ENCODE measurements around the gene RPP40. TPM values are rescaled to one million over a fixed set of nuclear protein-coding genes. Genes with fewer than 3 reads are reported as not detected.

The RPP40 gene
- total and polyA plus RNA-seq, 12 donors = 2.1 to 12.0 (median 3.6) TPM

DNA sequence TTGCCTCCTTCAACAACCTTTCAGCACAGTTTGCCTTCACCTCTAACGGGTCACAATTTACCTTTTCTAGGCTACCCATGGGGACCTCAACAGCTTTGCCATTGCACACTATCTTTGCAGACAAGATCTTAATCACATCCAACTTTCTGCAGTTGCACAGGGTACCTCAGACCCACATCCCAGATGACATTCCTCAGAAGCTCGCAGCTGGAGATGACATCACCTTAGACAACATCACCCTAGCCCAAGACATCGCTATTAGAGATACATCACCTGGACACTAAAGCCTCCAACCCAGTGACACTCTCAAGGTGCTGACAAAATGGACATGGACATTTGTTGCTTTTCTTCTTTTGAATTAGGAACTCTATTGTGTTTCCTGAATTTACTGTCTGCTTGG is 38.6 kb upstream of the RPP40 start:
- ATAC-seq = no peak
- no peak overlapping the region for H3K4me3 ChIP-seq
- TF ChIP-seq, protein P1, sequence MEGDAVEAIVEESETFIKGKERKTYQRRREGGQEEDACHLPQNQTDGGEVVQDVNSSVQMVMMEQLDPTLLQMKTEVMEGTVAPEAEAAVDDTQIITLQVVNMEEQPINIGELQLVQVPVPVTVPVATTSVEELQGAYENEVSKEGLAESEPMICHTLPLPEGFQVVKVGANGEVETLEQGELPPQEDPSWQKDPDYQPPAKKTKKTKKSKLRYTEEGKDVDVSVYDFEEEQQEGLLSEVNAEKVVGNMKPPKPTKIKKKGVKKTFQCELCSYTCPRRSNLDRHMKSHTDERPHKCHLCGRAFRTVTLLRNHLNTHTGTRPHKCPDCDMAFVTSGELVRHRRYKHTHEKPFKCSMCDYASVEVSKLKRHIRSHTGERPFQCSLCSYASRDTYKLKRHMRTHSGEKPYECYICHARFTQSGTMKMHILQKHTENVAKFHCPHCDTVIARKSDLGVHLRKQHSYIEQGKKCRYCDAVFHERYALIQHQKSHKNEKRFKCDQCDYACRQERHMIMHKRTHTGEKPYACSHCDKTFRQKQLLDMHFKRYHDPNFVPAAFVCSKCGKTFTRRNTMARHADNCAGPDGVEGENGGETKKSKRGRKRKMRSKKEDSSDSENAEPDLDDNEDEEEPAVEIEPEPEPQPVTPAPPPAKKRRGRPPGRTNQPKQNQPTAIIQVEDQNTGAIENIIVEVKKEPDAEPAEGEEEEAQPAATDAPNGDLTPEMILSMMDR (IDR thresholded peaks at IDR 0.05) = no peak
- H3K36me3 ChIP-seq = no peaks in the 10 kb centered on the region
- no peak for DNase-seq
- WGBS, 2 donors = 82 to 89% methylated on average over 3 of the region's 3 CpGs
- no peaks in the 10 kb centered on the region for H3K4me1 ChIP-seq
- no peaks in the 10 kb centered on the region for H3K27me3 ChIP-seq
- H3K9me3 ChIP-seq = no peaks in the 10 kb centered on the region
- intact Hi-C loops (cut with DNase I) = no loop called here
- no peak overlapping the region for H3K27ac ChIP-seq

DNA sequence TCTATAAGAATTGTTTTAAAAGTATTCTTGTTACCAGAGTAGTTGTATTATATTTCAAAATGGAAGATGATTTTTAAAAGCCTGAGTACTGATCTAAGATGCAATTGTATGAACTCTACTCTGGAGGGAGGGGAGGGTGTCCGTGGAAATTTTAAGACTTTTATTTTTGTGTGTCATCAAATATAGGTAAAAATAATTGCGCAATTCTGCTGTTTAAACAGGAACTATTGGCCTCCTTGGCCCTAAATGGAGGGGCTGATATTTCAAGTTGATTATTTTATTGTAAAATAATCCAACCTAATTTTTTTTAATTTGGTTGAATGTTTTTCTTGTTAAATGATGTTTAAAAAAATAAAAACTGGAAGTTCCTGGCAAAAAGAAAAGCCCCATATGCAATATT is 38.1 kb upstream of the RPP40 start:
- WGBS, 2 donors = 43% methylated on average over 2 of the region's 2 CpGs
- ATAC-seq (no peak), DNase-seq (no peak)

GRCh38 chr6:5036269-5036668 is 32.4 kb upstream of the RPP40 start:
- H3K9me3 ChIP-seq = no peaks in the 10 kb centered on the region
- H3K4me1 ChIP-seq = peaks cover 0 to 10% (median 0%) of the 10 kb centered on the region in 9 donors
- H3K36me3 ChIP-seq = no peaks in the 10 kb centered on the region
- ATAC-seq (no peak), DNase-seq (no peak)
- WGBS, 2 donors = 78 to 84% methylated on average over 8 of the region's 8 CpGs
- H3K27me3 ChIP-seq = no peaks in the 10 kb centered on the region
- no peak overlapping the region for H3K27ac ChIP-seq
- TF ChIP-seq, protein P1 (IDR thresholded peaks at IDR 0.05) = no peak
- no peak overlapping the region for H3K4me3 ChIP-seq
- intact Hi-C loops (cut with DNase I) = no loop called here

More for the DNA sequence above, 38.1 kb upstream of the RPP40 start:
- no peaks in the 10 kb centered on the region for H3K9me3 ChIP-seq
- no peak overlapping the region for H3K4me3 ChIP-seq
- no peaks in the 10 kb centered on the region for H3K27me3 ChIP-seq
- no peaks in the 10 kb centered on the region for H3K4me1 ChIP-seq
- intact Hi-C loops (cut with DNase I) = no loop called here
- H3K27ac ChIP-seq = no peak overlapping the region
- no peaks in the 10 kb centered on the region for H3K36me3 ChIP-seq
- TF ChIP-seq, protein P1 (IDR thresholded peaks at IDR 0.05) = no peak

- Histone ChIP-seq H3K36me3 (no peaks in the 10 kb centered on the region), H3K27ac (no peak overlapping the region), H3K9me3 (no peaks in the 10 kb centered on the region), H3K4me1 (peaks cover 0 to 10% (median 0%) of the 10 kb centered on the region in 9 donors), H3K27me3 (no peaks in the 10 kb centered on the region), H3K4me3 (no peak overlapping the region)
- intact Hi-C loops (cut with DNase I) = no loop called here
- ATAC-seq (no peak), DNase-seq (no peak)
- 87 to 90% methylated on average over 7 of the region's 7 CpGs for WGBS, 2 donors
- TF ChIP-seq, protein P1 (IDR thresholded peaks at IDR 0.05) = no peak
These were observed 30.9 kb upstream of the RPP40 start for GRCh38 chr6:5034736-5035135.

All from heart right ventricle (tissue), 16 donors.